Spleen (tissue), 11 donors: ENCODE data around the gene EPHB2. TPM values are rescaled to one million over a fixed set of nuclear protein-coding genes. Genes with fewer than 3 reads are reported as not detected.

ENCODE experiments used
- DNase-seq: peaks from one replicate; pipeline ENCODE4 v3.0.0-alpha.2; 2020
- H3K27ac ChIP-seq, 8 donors: fragments of 200-600 bp; sonication (generic) in 7 of 8; 1 replicate in 4 of 8; 2 replicates in 4 of 8; pipeline versions ENCODE4 v1.5.0 to v1.8.0; 2016 to 2021; ENCODE audit warnings: inconsistent platforms in 4 of 8, mild to moderate bottlenecking in 4 of 8, moderate library complexity in 1 of 8
- H3K27me3 ChIP-seq, 7 donors: fragments of 200-600 bp; sonication (generic) in 6 of 7; replicated peaks in 1 of 7; 1 replicate in 4 of 7; 2 replicates in 3 of 7; pipeline versions ENCODE4 v1.5.0 to v1.8.0; 2016 to 2021; ENCODE audit warnings: inconsistent platforms in 3 of 7, mild to moderate bottlenecking in 1 of 7
- H3K36me3 ChIP-seq, 6 donors: fragments of 200-600 bp; sonication (generic) in 5 of 6; 1 replicate in 4 of 6; 2 replicates in 2 of 6; pipeline versions ENCODE4 v1.5.0 to v1.8.0; 2016 to 2021; ENCODE audit warnings: inconsistent platforms in 2 of 6
- H3K4me1 ChIP-seq, 6 donors: fragments of 200-600 bp; sonication (generic) in 5 of 6; 1 replicate in 3 of 6; 2 replicates in 3 of 6; pipeline versions ENCODE4 v1.5.0 to v1.8.0; 2016 to 2021; ENCODE audit warnings: inconsistent platforms in 3 of 6
- H3K4me3 ChIP-seq, 8 donors: fragments of 200-600 bp; sonication (generic) in 7 of 8; 1 replicate in 4 of 8; 2 replicates in 4 of 8; pipeline versions ENCODE4 v1.5.0 to v1.8.0; 2016 to 2021; ENCODE audit warnings: inconsistent platforms in 4 of 8, mild to moderate bottlenecking in 4 of 8, moderate library complexity in 2 of 8
- H3K9me3 ChIP-seq, 8 donors: fragments of 200-600 bp; sonication (generic) in 7 of 8; 1 replicate in 4 of 8; 2 replicates in 4 of 8; pipeline versions ENCODE4 v1.5.0 to v1.8.0; 2016 to 2021; ENCODE audit warnings: inconsistent platforms in 4 of 8
- POLR2A ChIP-seq, 3 donors: fragments of 450-650 bp; IDR thresholded peaks; one replicate each; pipeline ENCODE4 v1.5.1; 2017; ENCODE audit warnings: antibody characterized with exemption in 3 of 3, mild to moderate bottlenecking in 1 of 3
- POLR2AphosphoS5 ChIP-seq, 3 donors: sonication (generic); formaldehyde crosslinking; IDR thresholded peaks; one replicate each; pipeline ENCODE4 v1.5.1; 2017; ENCODE audit warnings: antibody characterized with exemption in 3 of 3
- WGBS, 5 donors: extraction: QIAGEN DNeasy Blood & Tissue Kit in 3 of 5; methylation state at CpG; one replicate each; pipeline versions ENCODE4 v1.1.5 to v1.1.7; 2013 to 2018; 5-methylcytosine and 5-hydroxymethylcytosine counted together
- intact Hi-C: fragments of 100-400 bp; cut with DNase I; formaldehyde crosslinking; loops from one replicate; pipeline ENCODE4 v1.15.0; 2023; ENCODE audit warnings: low total_unique reads
- polyA plus RNA-seq, 3 donors: library from polyadenylated mRNA; stranded (reverse); fragments of 200-250 nt; gene quantifications; one replicate each; pipeline ENCODE4 v1.2.1, GENCODE V29; 2013
- total RNA-seq, 7 donors: library from RNA; depleted of rRNA in 3 of 7; stranded (reverse); fragments of >200 nt in 3 of 7; fragmentation: NEBNext Ultra II Directional in 4 of 7; extraction: Animal tissue kit (Norgen Biotek cat#: 25700) in 4 of 7; gene quantifications; one replicate each; pipeline versions ENCODE4 v1.1.0 to v1.2.1, GENCODE V29; 2016 to 2021
- TF ChIP-seq, protein P1 (sequence below), 11 experiments: fragments of 200-600 bp in 7 of 11; fragments of 450-650 bp in 4 of 11; sonication (generic) in 4 of 11; IDR thresholded peaks in 8 of 11; conservative IDR thresholded peaks in 3 of 11; 1 replicate in 7 of 11; 2 replicates in 4 of 11; pipeline versions ENCODE4 v1.4.0 to v1.8.0; 2016 to 2021; ENCODE audit warnings: antibody characterized with exemption in 11 of 11, inconsistent platforms in 4 of 11, mild to moderate bottlenecking in 1 of 11
- donor health status: healthy with polysubstance abuse.
- donor health status: DM: no; HTN: no; CAD: no; lungs with moderate emphysema.
- donor health status: DM: no; HTN: no; CAD: no.
- donor health status: Bipolar disorder and iron deficiency.
- donor health status: healthy.
- donor health status: DM: no; HTN: no; CAD: no.
- donor health status: DM: yes; HTN: yes; CAD: no.

EPHB2 gene
- total and polyA plus RNA-seq, 10 donors: 0.67 to 9.3 (median 6.3) TPM

DNA sequence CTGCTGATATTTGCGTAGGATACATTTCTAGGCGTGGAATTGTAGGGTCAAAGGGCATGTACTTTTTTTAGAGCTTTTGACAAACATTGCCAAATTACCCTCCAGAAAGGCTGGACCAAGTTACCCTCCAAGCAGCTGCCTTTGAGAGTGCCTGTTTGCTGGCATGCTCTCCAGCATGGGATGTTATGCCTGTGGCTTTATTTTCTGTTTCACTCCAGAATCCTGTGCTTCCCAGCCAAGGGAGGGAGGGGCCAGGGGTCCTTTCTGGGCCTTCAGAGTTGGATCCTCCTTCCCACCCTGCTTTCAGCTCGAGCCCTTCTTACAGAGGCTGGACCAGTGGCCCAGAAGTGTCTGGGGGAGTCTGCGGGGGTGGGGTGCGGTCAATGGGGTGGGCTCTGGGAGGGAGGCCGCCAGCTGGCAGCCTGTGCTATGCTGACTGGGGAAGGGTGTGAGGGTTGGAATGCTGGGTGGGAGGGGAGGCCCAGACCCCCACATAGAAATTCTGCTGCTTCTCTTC, 81.2 kb downstream of the EPHB2 start:
- Histone ChIP-seq H3K4me3 (no peak overlapping the region), H3K4me1 (peaks cover 0 to 28% (median 13%) of the 10 kb centered on the region in 6 donors), H3K36me3 (no peaks in the 10 kb centered on the region), H3K27me3 (no peaks in the 10 kb centered on the region), H3K9me3 (no peaks in the 10 kb centered on the region), H3K27ac (peak overlapping the region in 5 of 8 donors; percentile 11 to 59 (median 38))
- intact Hi-C loops: no loop called here
- WGBS, 5 donors: 74 to 78% (median 78%) methylated on average over 6 of the region's 6 CpGs
- no peak for DNase-seq
- TF ChIP-seq, protein P1, sequence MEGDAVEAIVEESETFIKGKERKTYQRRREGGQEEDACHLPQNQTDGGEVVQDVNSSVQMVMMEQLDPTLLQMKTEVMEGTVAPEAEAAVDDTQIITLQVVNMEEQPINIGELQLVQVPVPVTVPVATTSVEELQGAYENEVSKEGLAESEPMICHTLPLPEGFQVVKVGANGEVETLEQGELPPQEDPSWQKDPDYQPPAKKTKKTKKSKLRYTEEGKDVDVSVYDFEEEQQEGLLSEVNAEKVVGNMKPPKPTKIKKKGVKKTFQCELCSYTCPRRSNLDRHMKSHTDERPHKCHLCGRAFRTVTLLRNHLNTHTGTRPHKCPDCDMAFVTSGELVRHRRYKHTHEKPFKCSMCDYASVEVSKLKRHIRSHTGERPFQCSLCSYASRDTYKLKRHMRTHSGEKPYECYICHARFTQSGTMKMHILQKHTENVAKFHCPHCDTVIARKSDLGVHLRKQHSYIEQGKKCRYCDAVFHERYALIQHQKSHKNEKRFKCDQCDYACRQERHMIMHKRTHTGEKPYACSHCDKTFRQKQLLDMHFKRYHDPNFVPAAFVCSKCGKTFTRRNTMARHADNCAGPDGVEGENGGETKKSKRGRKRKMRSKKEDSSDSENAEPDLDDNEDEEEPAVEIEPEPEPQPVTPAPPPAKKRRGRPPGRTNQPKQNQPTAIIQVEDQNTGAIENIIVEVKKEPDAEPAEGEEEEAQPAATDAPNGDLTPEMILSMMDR (IDR thresholded peaks at IDR 0.05 in 8 of 11, conservative IDR thresholded peaks at IDR 0.05 in 3 of 11): no peak
- no peak for TF ChIP-seq POLR2A (IDR thresholded peaks at IDR 0.05)
- no peak for TF ChIP-seq POLR2AphosphoS5 (IDR thresholded peaks at IDR 0.05)

DNA sequence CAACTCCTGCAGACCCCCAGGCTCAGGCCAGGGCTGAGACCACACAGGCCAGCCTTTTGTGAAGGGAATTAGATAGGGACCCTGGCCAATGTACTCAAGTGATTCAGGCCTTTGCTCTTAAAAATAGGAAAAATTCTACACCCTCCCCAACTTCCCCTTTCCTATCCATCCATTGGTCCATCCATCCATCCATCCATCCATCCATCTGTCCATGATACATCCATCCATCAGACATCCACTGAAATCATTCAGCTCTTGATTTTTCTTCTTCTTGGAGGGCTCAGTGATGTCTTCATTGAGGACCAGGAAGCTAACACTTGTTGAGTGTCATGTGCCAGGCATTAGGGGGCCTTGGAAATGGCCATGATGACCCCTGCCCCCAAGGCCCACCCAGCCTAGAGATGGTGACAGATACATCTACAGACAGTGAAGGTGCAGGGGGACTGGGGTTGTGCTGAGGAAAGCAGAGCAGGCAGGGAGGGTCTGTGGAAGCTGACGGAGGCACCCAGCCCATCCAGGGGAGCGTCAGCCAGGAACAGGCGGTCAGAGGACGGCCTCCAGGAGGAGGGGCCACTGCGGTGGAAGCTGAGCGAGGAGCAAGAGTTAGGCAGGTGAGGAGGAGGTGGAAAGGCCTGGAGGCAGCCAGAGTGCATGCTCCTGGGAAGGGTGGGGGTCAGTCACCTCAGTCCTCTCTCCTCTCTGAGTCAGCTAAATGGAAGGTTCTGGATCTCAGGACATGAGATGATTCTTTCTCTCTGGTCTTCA, 81.9 kb downstream of the EPHB2 start:
- H3K4me3 ChIP-seq: no peak overlapping the region
- 72 to 85% (median 79%) methylated on average over 6 of the region's 6 CpGs for WGBS, 5 donors
- no peaks in the 10 kb centered on the region for H3K27me3 ChIP-seq
- H3K36me3 ChIP-seq: no peaks in the 10 kb centered on the region
- DNase-seq: no peak
- intact Hi-C loops: no loop called here
- TF ChIP-seq POLR2AphosphoS5 (IDR thresholded peaks at IDR 0.05): no peak
- TF ChIP-seq, protein P1 (IDR thresholded peaks at IDR 0.05 in 8 of 11, conservative IDR thresholded peaks at IDR 0.05 in 3 of 11): no peak
- TF ChIP-seq POLR2A (IDR thresholded peaks at IDR 0.05): no peak
- peak overlapping the region in 5 of 8 donors; percentile 11 to 59 (median 38) for H3K27ac ChIP-seq
- peaks cover 0 to 34% (median 15%) of the 10 kb centered on the region in 6 donors for H3K4me1 ChIP-seq
- H3K9me3 ChIP-seq: no peaks in the 10 kb centered on the region

DNA sequence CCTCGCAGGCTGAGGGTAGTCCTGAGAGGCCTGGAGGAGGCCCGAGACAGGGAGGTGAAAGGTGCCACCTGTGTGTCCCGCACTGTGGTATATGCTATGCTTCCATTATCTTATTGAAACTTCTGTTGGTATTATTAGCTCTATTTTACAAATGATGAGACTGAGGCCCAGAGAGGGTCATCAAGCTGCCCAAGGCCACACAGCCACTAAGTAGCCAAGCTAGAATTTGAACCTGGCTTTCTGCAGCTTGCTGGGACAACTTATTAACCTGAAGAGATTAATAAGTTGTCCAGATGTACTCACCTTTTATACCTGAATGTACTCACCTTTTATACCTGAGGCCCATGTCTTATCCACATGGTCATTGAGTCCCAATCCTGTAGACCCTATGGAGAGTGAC, 83.0 kb downstream of the EPHB2 start:
- Histone ChIP-seq H3K36me3 (no peaks in the 10 kb centered on the region), H3K27me3 (no peaks in the 10 kb centered on the region), H3K27ac (peak overlapping the region in 1 of 8 donors; percentile 52), H3K4me3 (no peak overlapping the region), H3K9me3 (no peaks in the 10 kb centered on the region), H3K4me1 (peaks cover 0 to 38% (median 15%) of the 10 kb centered on the region in 6 donors)
- intact Hi-C loops: no loop called here
- no peak for DNase-seq
- TF ChIP-seq POLR2A (IDR thresholded peaks at IDR 0.05) (no peak), POLR2AphosphoS5 (IDR thresholded peaks at IDR 0.05) (no peak)
- 85 to 98% (median 90%) methylated on average over 3 of the region's 3 CpGs for WGBS, 5 donors

DNA sequence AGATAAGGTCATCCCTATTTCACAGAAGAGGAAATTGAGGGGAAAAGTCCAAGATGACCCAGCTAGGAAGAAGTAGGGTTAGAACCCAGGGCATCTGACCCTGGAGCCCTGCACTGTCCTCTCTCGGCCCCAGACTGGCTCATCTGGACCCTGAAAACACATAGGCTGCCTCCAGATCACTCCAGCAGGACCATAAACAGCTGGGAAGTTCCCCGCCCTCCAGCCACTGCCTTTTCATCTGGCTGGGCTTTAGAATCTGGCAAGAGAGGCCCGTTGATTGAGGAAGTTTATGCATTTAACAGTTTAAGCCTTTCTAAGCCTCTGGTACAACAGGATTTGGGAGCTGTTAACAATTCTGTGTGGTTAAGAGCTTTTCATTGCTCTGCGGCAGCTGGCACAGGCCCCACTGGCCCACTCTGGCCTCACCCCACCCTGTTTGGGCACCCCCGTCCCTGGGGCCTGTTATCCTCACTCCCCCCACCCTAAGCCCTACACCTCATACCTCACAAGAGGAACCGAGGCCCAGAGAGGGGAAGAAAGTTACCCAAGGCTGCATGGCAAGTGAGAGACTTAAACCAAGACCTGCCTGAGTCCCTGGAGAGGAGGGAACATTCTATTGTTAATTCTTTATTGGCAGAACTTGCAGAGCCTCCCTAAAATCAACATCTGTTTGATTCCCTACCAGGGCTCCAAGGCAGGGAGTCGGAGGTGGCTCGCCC, 84.2 kb downstream of the EPHB2 start:
- peak overlapping the region in 5 of 8 donors; percentile 39 to 62 (median 52) for H3K27ac ChIP-seq
- 53 to 66% (median 60%) methylated on average over 8 of the region's 8 CpGs for WGBS, 5 donors
- no peak overlapping the region for H3K4me3 ChIP-seq
- intact Hi-C loops: no loop called here
- no peaks in the 10 kb centered on the region for H3K9me3 ChIP-seq
- H3K27me3 ChIP-seq: peaks cover 0 to 3% (median 0%) of the 10 kb centered on the region in 7 donors
- TF ChIP-seq POLR2AphosphoS5 (IDR thresholded peaks at IDR 0.05) (no peak), POLR2A (IDR thresholded peaks at IDR 0.05) (no peak)
- TF ChIP-seq, protein P1 (IDR thresholded peaks at IDR 0.05 in 8 of 11, conservative IDR thresholded peaks at IDR 0.05 in 3 of 11): no peak
- DNase-seq: no peak
- H3K36me3 ChIP-seq: no peaks in the 10 kb centered on the region
- peaks cover 0 to 38% (median 15%) of the 10 kb centered on the region in 6 donors for H3K4me1 ChIP-seq
